ENCODE measurements around the gene ERC1.

The ERC1 gene

DNA sequence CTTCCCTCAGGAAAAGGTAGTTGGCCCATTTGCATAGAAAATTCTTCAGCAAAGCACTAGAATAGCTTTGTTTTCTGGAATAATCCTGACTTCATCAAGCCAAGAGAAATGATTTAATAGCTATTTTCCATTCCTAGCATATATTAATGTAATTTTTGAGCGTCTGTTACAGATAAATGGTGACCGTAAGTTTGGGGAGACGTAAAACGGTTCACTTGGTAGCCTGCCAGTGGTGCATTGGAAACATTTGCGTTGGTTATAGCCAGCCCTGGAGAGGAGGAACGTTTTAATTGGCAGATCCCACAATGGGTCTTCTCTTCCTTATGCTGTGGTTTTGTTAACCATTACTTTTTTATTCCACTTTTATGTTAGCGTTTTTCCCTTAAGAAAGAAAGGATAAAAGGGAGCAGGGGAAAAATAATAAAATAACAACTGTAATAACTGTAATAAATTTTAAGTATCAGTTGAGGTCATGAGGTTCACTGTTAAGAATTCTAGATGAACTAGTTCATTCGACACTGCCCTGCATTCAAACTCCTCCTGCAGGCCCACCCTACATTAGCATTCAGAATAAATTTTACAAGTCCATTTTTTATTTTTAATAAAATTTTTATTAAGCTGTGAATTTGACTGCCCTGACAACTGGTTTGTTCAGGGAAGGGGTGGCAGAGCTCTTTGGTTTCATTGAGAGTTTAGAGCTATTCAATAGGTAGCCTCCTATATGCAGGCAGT is 300.7 kb downstream of the ERC1 start:
- TF ChIP-seq POU2F2 (IDR thresholded peaks at IDR 0.05; ENCODE audit: low read depth, low read length) (no peak), POLR2AphosphoS5 (IDR thresholded peaks at IDR 0.05; ENCODE audit: low read depth, low read length) (no peak), POLR2A (IDR thresholded peaks at IDR 0.05; ENCODE audit: low read depth, low read length) (no peak), PAX5 (IDR thresholded peaks at IDR 0.05; ENCODE audit: insufficient read depth, low read length, severe bottlenecking) (no peak), SPI1 (IDR thresholded peaks at IDR 0.05; ENCODE audit: low read depth, low read length) (no peak), TAF1 (IDR thresholded peaks at IDR 0.05; ENCODE audit: low read depth, low read length) (no peak)
- DNase-seq (ENCODE audit: insufficient read length, low spot score) (no peak), FAIRE-seq (no peak)

DNA sequence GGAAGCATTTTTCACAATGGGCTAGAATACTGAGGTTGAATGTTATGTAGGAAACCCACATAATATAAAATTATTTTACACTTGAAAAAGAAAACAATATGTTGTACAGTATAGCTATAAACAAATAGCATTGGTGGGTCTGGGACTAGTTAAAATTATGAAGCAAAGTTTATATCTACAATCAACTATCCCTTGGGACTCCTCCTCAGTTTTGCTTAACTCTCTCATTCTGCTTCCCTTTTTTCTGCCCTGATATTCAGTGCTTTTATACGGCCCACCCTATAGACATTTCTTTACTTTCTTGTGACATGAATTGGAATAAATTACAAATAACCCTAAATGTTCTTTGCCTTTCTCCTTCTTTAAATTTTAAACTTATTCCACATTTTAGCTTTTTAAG is 302.9 kb downstream of the ERC1 start:
- FAIRE-seq (no peak), DNase-seq (ENCODE audit: insufficient read length, low spot score) (no peak)
- TF ChIP-seq SPI1 (IDR thresholded peaks at IDR 0.05; ENCODE audit: low read depth, low read length) (no peak), POLR2A (IDR thresholded peaks at IDR 0.05; ENCODE audit: low read depth, low read length) (no peak), POU2F2 (IDR thresholded peaks at IDR 0.05; ENCODE audit: low read depth, low read length) (no peak), TAF1 (IDR thresholded peaks at IDR 0.05; ENCODE audit: low read depth, low read length) (no peak), PAX5 (IDR thresholded peaks at IDR 0.05; ENCODE audit: insufficient read depth, low read length, severe bottlenecking) (no peak), POLR2AphosphoS5 (IDR thresholded peaks at IDR 0.05; ENCODE audit: low read depth, low read length) (no peak)

DNA sequence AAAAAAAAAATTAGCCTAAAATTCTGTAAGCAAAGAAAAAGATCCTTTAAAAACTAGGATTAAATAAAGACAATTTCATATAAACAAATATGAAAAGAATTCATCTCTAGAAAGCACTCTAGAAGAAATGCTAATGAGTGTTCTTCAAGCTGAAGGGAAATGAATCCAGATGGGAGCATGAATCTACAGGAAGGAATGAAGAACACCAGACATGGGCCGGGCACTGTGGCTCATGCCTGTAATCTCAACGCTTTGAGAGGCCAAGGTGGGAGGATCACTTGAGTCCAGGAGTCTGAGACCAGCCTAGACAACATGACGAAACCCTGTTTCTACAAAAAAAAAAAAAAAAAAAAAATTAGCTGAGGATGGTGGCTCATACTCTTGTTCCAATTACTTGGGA is 306.2 kb downstream of the ERC1 start:
- TF ChIP-seq TAF1 (IDR thresholded peaks at IDR 0.05; ENCODE audit: low read depth, low read length) (no peak), SPI1 (IDR thresholded peaks at IDR 0.05; ENCODE audit: low read depth, low read length) (no peak), POU2F2 (IDR thresholded peaks at IDR 0.05; ENCODE audit: low read depth, low read length) (no peak), PAX5 (IDR thresholded peaks at IDR 0.05; ENCODE audit: insufficient read depth, low read length, severe bottlenecking) (no peak), POLR2A (IDR thresholded peaks at IDR 0.05; ENCODE audit: low read depth, low read length) (no peak), POLR2AphosphoS5 (IDR thresholded peaks at IDR 0.05; ENCODE audit: low read depth, low read length) (no peak)
- no peak for DNase-seq (ENCODE audit: insufficient read length, low spot score)
- no peak for FAIRE-seq

DNA sequence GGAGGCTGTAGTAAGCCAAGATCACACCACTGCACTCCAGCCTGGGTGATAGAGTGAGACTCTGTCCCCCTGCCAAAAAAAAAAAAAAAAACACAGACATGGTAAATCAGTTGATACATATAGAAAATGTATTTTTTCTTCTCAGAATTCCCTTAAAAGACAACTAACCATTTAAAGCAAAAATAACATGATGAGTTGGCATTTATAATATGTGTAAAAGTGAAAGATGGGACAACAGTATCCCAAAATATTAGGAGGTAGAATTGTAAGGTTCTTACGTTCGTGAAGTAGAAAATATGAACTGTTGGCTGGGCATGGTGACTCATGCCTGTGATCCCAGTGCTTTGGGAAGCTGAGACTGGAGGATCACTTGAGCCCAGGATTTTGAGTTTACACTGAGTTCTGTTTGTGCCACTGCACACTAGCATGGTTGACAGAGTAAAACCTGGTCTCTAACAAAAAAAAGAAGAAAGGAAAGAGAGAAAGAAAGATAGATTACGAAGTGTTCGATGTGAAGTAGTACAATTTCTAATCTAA is 306.7 kb downstream of the ERC1 start:
- TF ChIP-seq PAX5 (IDR thresholded peaks at IDR 0.05; ENCODE audit: insufficient read depth, low read length, severe bottlenecking): no peak
- no peak for TF ChIP-seq SPI1 (IDR thresholded peaks at IDR 0.05; ENCODE audit: low read depth, low read length)
- no peak for TF ChIP-seq POU2F2 (IDR thresholded peaks at IDR 0.05; ENCODE audit: low read depth, low read length)
- no peak for TF ChIP-seq TAF1 (IDR thresholded peaks at IDR 0.05; ENCODE audit: low read depth, low read length)
- no peak for FAIRE-seq
- no peak for DNase-seq (ENCODE audit: insufficient read length, low spot score)

DNA sequence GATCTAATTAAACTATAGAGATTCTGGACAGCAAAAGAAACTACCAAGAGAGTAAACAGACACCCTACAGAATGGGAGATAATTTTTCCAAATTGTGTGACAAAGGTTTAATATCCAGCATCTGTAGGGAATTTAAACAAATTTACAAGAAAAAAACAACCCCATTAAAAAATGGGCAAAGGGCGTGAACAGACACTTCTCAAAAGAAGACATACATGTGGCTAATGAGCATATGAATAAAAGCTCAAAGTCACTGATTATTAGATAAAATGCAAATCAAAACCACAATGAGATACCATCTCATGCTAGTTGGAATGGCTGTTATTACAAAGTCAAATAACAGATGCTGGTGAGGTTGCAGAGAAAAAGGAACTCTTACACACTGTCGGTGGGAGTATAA is 309.4 kb downstream of the ERC1 start:
- no peak for TF ChIP-seq TAF1 (IDR thresholded peaks at IDR 0.05; ENCODE audit: low read depth, low read length)
- TF ChIP-seq POLR2A (IDR thresholded peaks at IDR 0.05; ENCODE audit: low read depth, low read length): no peak
- TF ChIP-seq PAX5 (IDR thresholded peaks at IDR 0.05; ENCODE audit: insufficient read depth, low read length, severe bottlenecking): no peak
- DNase-seq (ENCODE audit: insufficient read length, low spot score): no peak
- no peak for FAIRE-seq

DNA sequence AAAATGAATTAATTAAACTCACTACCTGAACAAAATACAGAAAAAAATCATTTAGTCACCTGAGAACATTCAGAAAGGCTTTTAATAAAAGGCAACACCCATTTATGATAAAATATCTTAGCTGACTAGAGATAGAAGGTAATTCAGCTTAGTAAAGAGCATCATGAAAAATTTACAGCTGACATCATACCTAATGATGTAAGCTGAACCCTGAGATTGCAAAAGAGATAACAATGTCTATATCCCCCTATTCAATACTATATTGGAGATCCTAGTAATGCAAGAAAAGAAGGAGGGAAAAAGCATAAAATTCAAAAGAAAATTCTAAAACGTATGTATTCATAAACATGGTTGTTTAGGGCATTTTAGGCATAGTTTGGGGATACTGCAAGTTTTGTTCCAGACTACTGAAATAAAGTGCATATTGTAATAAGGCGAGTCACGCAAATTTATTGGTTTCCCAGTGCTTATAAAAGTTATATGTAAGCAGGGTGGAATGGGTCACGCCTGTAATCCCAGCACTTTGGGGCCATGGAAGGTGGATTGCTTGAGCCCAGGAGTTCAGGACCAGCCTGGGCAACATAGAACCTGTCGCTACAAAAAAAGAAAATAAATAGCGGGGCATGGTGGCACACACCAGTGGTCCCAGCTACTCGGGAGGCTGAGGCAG is 311.3 kb downstream of the ERC1 start:
- DNase-seq (ENCODE audit: insufficient read length, low spot score) (no peak), FAIRE-seq (no peak)
- no peak for TF ChIP-seq TAF1 (IDR thresholded peaks at IDR 0.05; ENCODE audit: low read depth, low read length)
- TF ChIP-seq POLR2A (IDR thresholded peaks at IDR 0.05; ENCODE audit: low read depth, low read length): no peak
- TF ChIP-seq SPI1 (IDR thresholded peaks at IDR 0.05; ENCODE audit: low read depth, low read length): no peak
- TF ChIP-seq POLR2AphosphoS5 (IDR thresholded peaks at IDR 0.05; ENCODE audit: low read depth, low read length): no peak
- TF ChIP-seq PAX5 (IDR thresholded peaks at IDR 0.05; ENCODE audit: insufficient read depth, low read length, severe bottlenecking): no peak
- no peak for TF ChIP-seq POU2F2 (IDR thresholded peaks at IDR 0.05; ENCODE audit: low read depth, low read length)

DNA sequence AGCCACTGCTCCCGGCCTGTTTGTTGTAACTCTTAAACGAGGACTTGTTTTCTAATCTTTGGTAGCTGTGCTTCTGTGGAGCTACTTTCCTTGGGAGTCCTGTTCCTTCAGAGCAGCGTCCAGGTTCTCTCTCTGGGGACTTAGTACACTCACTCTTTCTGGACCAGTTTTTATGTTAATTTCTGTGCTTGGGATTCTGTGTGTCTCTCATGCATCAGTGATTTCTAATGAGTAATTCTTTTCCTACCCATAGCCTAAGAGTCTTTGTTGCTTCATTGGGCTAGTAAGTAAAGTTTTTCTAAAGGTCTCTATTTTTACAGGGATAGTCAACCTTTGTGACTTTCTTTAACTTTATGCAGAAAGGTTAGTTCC is 314.0 kb downstream of the ERC1 start:
- FAIRE-seq: no peak
- TF ChIP-seq POLR2AphosphoS5 (IDR thresholded peaks at IDR 0.05; ENCODE audit: low read depth, low read length) (no peak), POLR2A (IDR thresholded peaks at IDR 0.05; ENCODE audit: low read depth, low read length) (no peak), SPI1 (IDR thresholded peaks at IDR 0.05; ENCODE audit: low read depth, low read length) (no peak), TAF1 (IDR thresholded peaks at IDR 0.05; ENCODE audit: low read depth, low read length) (no peak), PAX5 (IDR thresholded peaks at IDR 0.05; ENCODE audit: insufficient read depth, low read length, severe bottlenecking) (no peak), POU2F2 (IDR thresholded peaks at IDR 0.05; ENCODE audit: low read depth, low read length) (no peak)
- DNase-seq (ENCODE audit: insufficient read length, low spot score): no peak

DNA sequence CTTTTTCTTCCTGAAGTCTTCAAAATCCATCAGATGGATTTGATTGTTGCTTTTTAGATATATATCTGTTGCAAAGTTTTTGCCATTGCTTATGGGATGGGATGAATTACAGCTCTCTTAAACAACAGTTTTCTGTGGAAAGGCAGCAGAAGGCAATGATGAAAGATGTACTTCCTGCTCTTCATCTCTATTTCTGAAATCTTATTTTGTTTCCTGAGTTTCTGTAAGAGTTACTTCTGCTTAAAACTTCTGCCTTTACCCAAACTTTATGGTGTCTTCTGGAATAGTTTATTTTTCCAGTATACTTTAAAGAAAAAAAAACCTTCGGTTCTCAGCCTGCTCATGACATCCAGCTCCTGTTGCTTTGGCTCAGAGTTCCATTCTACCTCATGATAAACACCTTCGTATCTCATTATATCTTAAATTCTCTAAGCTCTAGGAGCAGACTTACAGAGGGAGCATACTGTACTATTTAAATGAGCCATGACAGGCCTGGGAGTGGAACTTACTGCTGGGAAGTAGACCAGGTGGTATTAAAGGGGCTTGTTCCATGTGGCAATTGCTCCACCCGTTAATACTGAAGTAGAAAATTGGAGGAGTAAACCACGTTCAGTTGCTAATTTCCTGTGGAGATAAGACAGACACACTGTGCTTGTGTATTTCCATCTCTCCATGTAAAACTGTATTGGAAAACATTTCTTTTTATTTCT is 314.9 kb downstream of the ERC1 start:
- FAIRE-seq (no peak), DNase-seq (ENCODE audit: insufficient read length, low spot score) (no peak)
- TF ChIP-seq PAX5 (IDR thresholded peaks at IDR 0.05; ENCODE audit: insufficient read depth, low read length, severe bottlenecking): no peak
- no peak for TF ChIP-seq POU2F2 (IDR thresholded peaks at IDR 0.05; ENCODE audit: low read depth, low read length)
- no peak for TF ChIP-seq POLR2A (IDR thresholded peaks at IDR 0.05; ENCODE audit: low read depth, low read length)
- no peak for TF ChIP-seq POLR2AphosphoS5 (IDR thresholded peaks at IDR 0.05; ENCODE audit: low read depth, low read length)
- no peak for TF ChIP-seq TAF1 (IDR thresholded peaks at IDR 0.05; ENCODE audit: low read depth, low read length)
- no peak for TF ChIP-seq SPI1 (IDR thresholded peaks at IDR 0.05; ENCODE audit: low read depth, low read length)

DNA sequence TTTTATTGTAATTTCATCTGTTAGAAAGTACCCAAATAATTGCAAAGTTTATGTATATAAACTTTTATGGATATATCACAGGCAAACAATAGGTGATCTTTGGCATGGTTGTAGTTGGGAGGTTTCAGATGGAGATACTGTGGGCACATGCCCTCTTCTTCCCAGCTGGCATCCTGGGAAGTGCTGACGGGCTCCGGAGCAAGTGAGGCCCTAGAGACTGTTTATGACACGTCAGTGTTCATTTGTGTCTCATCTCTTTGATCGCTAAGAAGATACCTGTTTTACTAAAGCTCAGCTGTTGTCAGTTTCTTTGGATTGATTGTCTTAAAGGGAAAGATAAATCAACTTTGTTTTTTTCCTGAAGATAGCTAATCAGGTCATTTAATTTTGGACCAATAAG is 315.8 kb downstream of the ERC1 start:
- TF ChIP-seq POU2F2 (IDR thresholded peaks at IDR 0.05; ENCODE audit: low read depth, low read length) (no peak), POLR2AphosphoS5 (IDR thresholded peaks at IDR 0.05; ENCODE audit: low read depth, low read length) (no peak), PAX5 (IDR thresholded peaks at IDR 0.05; ENCODE audit: insufficient read depth, low read length, severe bottlenecking) (no peak), SPI1 (IDR thresholded peaks at IDR 0.05; ENCODE audit: low read depth, low read length) (no peak), TAF1 (IDR thresholded peaks at IDR 0.05; ENCODE audit: low read depth, low read length) (no peak), POLR2A (IDR thresholded peaks at IDR 0.05; ENCODE audit: low read depth, low read length) (no peak)
- DNase-seq (ENCODE audit: insufficient read length, low spot score) (no peak), FAIRE-seq (no peak)
